ENCODE data around the gene EPS8L1.

The EPS8L1 gene

DNA sequence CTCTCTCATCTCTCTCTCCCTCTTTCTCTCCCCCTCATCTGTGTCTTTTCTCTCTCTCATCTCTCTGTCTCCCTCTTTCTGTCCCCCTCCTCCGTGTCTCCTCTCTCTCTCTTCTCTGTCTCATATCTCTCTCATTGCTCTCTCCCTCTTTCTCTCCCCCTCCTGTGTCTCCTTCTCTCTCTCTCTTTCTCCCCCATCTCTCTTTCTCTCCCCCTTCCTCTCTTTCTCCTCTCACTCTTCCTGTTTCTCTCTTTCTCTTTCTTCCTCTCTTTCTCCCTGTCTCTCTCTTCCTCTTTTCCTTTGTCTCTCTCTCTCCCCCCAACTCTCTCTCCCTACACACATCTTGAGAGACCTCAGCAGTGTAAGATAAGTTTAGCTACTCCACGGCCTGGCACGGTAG lies 7.8 kb upstream of the EPS8L1 start:
- Histone ChIP-seq H3K36me3 (ENCODE audit: control insufficient read depth, low read length) (no peaks in the 10 kb centered on the region), H3K9me3 (ENCODE audit: control insufficient read depth, insufficient read depth, low read length) (no peaks in the 10 kb centered on the region), H3K9me2 (replicated peaks; ENCODE audit: control insufficient read depth, low read length) (no peaks in the 10 kb centered on the region), H3K4me1 (ENCODE audit: control insufficient read depth, low read length) (peaks cover 10% of the 10 kb centered on the region), H3K4me3 (ENCODE audit: low read length) (no peak overlapping the region), H3K79me2 (ENCODE audit: control insufficient read depth, low read length) (no peaks in the 10 kb centered on the region), H3K4me2 (ENCODE audit: low read length) (no peak overlapping the region), H3K27me3 (ENCODE audit: control insufficient read depth, low read length) (peaks cover 33% of the 10 kb centered on the region), H3K27ac (ENCODE audit: low read depth, low read length) (no peak overlapping the region), H3F3A (ENCODE audit: control insufficient read depth, insufficient read depth) (no peaks in the 10 kb centered on the region), H4K20me1 (ENCODE audit: control insufficient read depth, insufficient read depth, low read depth, low read length) (no peaks in the 10 kb centered on the region)
- TF ChIP-seq EZH2phosphoT487 (IDR thresholded peaks at IDR 0.05; ENCODE audit: borderline replicate concordance, low read length) (no peak), CTCF (IDR thresholded peaks at IDR 0.05; ENCODE audit: low read depth, low read length, poor library complexity, severe bottlenecking) (no peak)

GRCh38 chr19:55068950-55069864 lies 6.5 kb upstream of the EPS8L1 start:
- no peak overlapping the region for H3K4me3 ChIP-seq (ENCODE audit: low read length)

DNA sequence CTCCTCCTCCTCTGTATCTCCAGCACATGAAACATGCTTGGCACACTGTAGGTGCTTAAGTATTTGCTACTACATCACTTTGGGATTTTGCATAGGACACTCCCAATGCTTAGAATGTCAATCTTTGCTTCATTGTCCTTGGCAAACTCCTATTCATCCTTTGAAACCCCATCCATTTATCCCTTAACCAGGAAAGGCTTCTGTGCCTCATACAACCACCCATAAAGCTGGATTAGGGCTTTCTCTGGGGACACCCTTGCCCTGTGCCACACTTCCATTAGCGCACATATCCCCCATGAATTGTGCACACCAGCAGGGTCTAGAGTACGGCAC lies 5.8 kb upstream of the EPS8L1 start:
- no peaks in the 10 kb centered on the region for H3K79me2 ChIP-seq (ENCODE audit: control insufficient read depth, low read length)
- H3K4me1 ChIP-seq (ENCODE audit: control insufficient read depth, low read length): peaks cover 8% of the 10 kb centered on the region
- H3K27ac ChIP-seq (ENCODE audit: low read depth, low read length): no peak overlapping the region
- H3F3A ChIP-seq (ENCODE audit: control insufficient read depth, insufficient read depth): no peaks in the 10 kb centered on the region
- H3K27me3 ChIP-seq (ENCODE audit: control insufficient read depth, low read length): peaks cover 33% of the 10 kb centered on the region
- H3K4me2 ChIP-seq (ENCODE audit: low read length): no peak overlapping the region
- TF ChIP-seq CTCF (IDR thresholded peaks at IDR 0.05; ENCODE audit: low read depth, low read length, poor library complexity, severe bottlenecking) (no peak), EZH2phosphoT487 (IDR thresholded peaks at IDR 0.05; ENCODE audit: borderline replicate concordance, low read length) (no peak)
- no peaks in the 10 kb centered on the region for H3K9me3 ChIP-seq (ENCODE audit: control insufficient read depth, insufficient read depth, low read length)
- no peaks in the 10 kb centered on the region for H3K9me2 ChIP-seq (replicated peaks; ENCODE audit: control insufficient read depth, low read length)
- no peak overlapping the region for H3K4me3 ChIP-seq (ENCODE audit: low read length)
- no peaks in the 10 kb centered on the region for H4K20me1 ChIP-seq (ENCODE audit: control insufficient read depth, insufficient read depth, low read depth, low read length)
- H3K36me3 ChIP-seq (ENCODE audit: control insufficient read depth, low read length): no peaks in the 10 kb centered on the region

More at GRCh38 chr19:55068950-55069864, 6.5 kb upstream of the EPS8L1 start:
- Histone ChIP-seq H3K9me3 (ENCODE audit: control insufficient read depth, insufficient read depth, low read length) (no peaks in the 10 kb centered on the region), H3K4me2 (ENCODE audit: low read length) (no peak overlapping the region), H3K27ac (ENCODE audit: low read depth, low read length) (no peak overlapping the region), H3K36me3 (ENCODE audit: control insufficient read depth, low read length) (no peaks in the 10 kb centered on the region), H3K4me1 (ENCODE audit: control insufficient read depth, low read length) (peaks cover 8% of the 10 kb centered on the region), H4K20me1 (ENCODE audit: control insufficient read depth, insufficient read depth, low read depth, low read length) (no peaks in the 10 kb centered on the region), H3K9me2 (replicated peaks; ENCODE audit: control insufficient read depth, low read length) (no peaks in the 10 kb centered on the region), H3K27me3 (ENCODE audit: control insufficient read depth, low read length) (peaks cover 33% of the 10 kb centered on the region), H3K79me2 (ENCODE audit: control insufficient read depth, low read length) (no peaks in the 10 kb centered on the region), H3F3A (ENCODE audit: control insufficient read depth, insufficient read depth) (no peaks in the 10 kb centered on the region)
- TF ChIP-seq EZH2phosphoT487 (IDR thresholded peaks at IDR 0.05; ENCODE audit: borderline replicate concordance, low read length) (no peak), CTCF (IDR thresholded peaks at IDR 0.05; ENCODE audit: low read depth, low read length, poor library complexity, severe bottlenecking) (no peak)
